ENCODE measurements around the gene RITA1.
"Not testable (repeated sequence)": the region's sequence is repeated elsewhere in the genome, so short reads cannot be mapped to it uniquely, and the experiment has no call there.

Gene RITA1

DNA sequence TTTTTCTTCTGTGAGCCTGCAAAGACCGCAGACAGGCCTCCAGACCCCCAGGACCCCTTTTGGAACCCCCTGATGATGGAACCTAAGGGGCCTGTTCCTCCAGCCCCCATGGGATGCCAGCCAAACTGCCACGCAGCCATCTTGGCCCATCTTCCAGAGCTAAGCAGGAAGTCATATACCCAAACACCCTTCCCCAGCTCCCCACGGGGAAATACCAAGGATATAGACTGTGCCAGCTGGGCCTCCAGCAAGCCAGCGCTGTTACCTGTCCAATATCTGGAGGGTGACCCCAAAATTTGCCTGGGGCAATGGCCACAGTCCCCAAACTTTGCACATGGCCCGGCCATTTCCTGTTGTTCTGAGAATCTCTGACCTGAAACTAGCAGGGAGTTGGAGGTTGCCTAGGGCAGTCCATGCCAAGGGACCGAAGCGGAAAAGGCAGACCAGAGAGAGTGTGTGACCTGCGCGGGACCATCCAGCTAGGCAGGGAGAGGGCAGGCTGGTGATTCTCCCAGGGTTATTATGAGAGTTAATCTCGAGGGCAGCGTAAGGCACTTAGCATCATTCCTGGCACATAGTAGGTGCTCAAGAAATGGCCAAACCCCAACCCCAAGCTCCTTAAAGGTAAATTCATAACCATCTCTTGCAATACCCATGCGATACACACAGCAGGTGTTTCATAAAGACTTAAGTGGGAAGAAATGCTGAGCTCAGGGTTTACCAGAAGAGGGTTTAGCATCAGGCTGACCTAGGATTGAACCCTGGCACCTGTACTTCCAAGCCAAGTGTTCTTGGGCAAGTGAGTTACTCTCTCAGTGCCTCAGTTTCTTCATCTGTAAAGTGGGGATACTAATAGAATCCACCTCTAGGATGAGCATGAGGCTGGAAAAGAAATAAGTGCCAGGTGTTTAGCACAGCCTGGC is 47.4 kb upstream of the RITA1 start:
- TF ChIP-seq CTCF (IDR thresholded peaks at IDR 0.05; ENCODE audit: low read depth, low read length, poor library complexity, severe bottlenecking) (no peak), EZH2phosphoT487 (IDR thresholded peaks at IDR 0.05; ENCODE audit: borderline replicate concordance, low read length) (no peak)
- Histone ChIP-seq H3K27ac (ENCODE audit: low read depth, low read length) (no peak overlapping the region), H3K79me2 (ENCODE audit: control insufficient read depth, low read length) (peaks cover 23% of the 10 kb centered on the region), H3K4me3 (ENCODE audit: low read length) (no peak overlapping the region), H3F3A (ENCODE audit: control insufficient read depth, insufficient read depth) (peaks cover 9% of the 10 kb centered on the region), H3K4me1 (ENCODE audit: control insufficient read depth, low read length) (peaks cover 64% of the 10 kb centered on the region), H3K4me2 (ENCODE audit: low read length) (no peak overlapping the region), H4K20me1 (ENCODE audit: control insufficient read depth, insufficient read depth, low read depth, low read length) (no peaks in the 10 kb centered on the region), H3K27me3 (ENCODE audit: control insufficient read depth, low read length) (no peaks in the 10 kb centered on the region), H3K9me3 (ENCODE audit: control insufficient read depth, insufficient read depth, low read length) (no peaks in the 10 kb centered on the region), H3K36me3 (ENCODE audit: control insufficient read depth, low read length) (peaks cover 3% of the 10 kb centered on the region; the same call in 1 of the 2 replicates), H3K9me2 (replicated peaks; ENCODE audit: control insufficient read depth, low read length) (no peaks in the 10 kb centered on the region)

DNA sequence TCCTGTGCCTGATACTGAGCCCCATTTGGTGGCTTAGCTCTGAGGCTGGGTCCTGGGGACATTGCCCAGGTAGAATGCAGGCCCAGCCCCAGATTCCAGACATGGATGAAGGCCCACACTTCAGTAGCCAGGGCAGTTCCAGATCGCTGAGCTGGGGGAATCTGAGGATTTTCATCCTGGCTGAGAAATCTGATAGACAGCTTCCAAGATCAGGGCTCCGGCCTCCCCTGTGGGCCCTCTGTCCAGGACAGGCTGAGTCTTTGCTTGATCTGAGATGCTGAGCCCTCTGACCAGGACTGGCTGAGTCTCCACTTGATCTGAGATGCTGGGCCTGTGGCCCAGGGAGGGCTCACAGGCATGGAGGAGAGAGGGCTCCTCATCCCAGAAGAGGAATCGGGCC is 46.7 kb upstream of the RITA1 start:
- no peak overlapping the region for H3K4me2 ChIP-seq (ENCODE audit: low read length)
- H4K20me1 ChIP-seq (ENCODE audit: control insufficient read depth, insufficient read depth, low read depth, low read length) = no peaks in the 10 kb centered on the region
- H3K4me1 ChIP-seq (ENCODE audit: control insufficient read depth, low read length) = peaks cover 62% of the 10 kb centered on the region

GRCh38 chr12:113140706-113141105 is 44.8 kb upstream of the RITA1 start:
- TF ChIP-seq EZH2phosphoT487 (IDR thresholded peaks at IDR 0.05; ENCODE audit: borderline replicate concordance, low read length) = no peak
- no peak for TF ChIP-seq CTCF (IDR thresholded peaks at IDR 0.05; ENCODE audit: low read depth, low read length, poor library complexity, severe bottlenecking)
- Histone ChIP-seq H3K9me2 (replicated peaks; ENCODE audit: control insufficient read depth, low read length) (no peaks in the 10 kb centered on the region), H3K4me3 (ENCODE audit: low read length) (no peak overlapping the region), H3K27me3 (ENCODE audit: control insufficient read depth, low read length) (no peaks in the 10 kb centered on the region), H3K36me3 (ENCODE audit: control insufficient read depth, low read length) (no peaks in the 10 kb centered on the region), H3K4me1 (ENCODE audit: control insufficient read depth, low read length) (peaks cover 46% of the 10 kb centered on the region), H3K9me3 (ENCODE audit: control insufficient read depth, insufficient read depth, low read length) (no peaks in the 10 kb centered on the region), H3K27ac (ENCODE audit: low read depth, low read length) (no peak overlapping the region), H3F3A (ENCODE audit: control insufficient read depth, insufficient read depth) (peaks cover 13% of the 10 kb centered on the region), H3K79me2 (ENCODE audit: control insufficient read depth, low read length) (no peaks in the 10 kb centered on the region), H3K4me2 (ENCODE audit: low read length) (peak overlapping the region; percentile 23; the same call in 1 of the 2 replicates), H4K20me1 (ENCODE audit: control insufficient read depth, insufficient read depth, low read depth, low read length) (no peaks in the 10 kb centered on the region)

More for the DNA sequence above, 46.7 kb upstream of the RITA1 start:
- H3K9me2 ChIP-seq (replicated peaks; ENCODE audit: control insufficient read depth, low read length) = no peaks in the 10 kb centered on the region
- H3K27me3 ChIP-seq (ENCODE audit: control insufficient read depth, low read length) = no peaks in the 10 kb centered on the region
- peaks cover 16% of the 10 kb centered on the region for H3K79me2 ChIP-seq (ENCODE audit: control insufficient read depth, low read length)
- H3K9me3 ChIP-seq (ENCODE audit: control insufficient read depth, insufficient read depth, low read length) = no peaks in the 10 kb centered on the region
- no peak overlapping the region for H3K4me3 ChIP-seq (ENCODE audit: low read length)
- H3K36me3 ChIP-seq (ENCODE audit: control insufficient read depth, low read length) = peaks cover 3% of the 10 kb centered on the region; the same call in 1 of the 2 replicates
- TF ChIP-seq EZH2phosphoT487 (IDR thresholded peaks at IDR 0.05; ENCODE audit: borderline replicate concordance, low read length) = no peak
- TF ChIP-seq CTCF (IDR thresholded peaks at IDR 0.05; ENCODE audit: low read depth, low read length, poor library complexity, severe bottlenecking) = no peak
- no peak overlapping the region for H3K27ac ChIP-seq (ENCODE audit: low read depth, low read length)
- peaks cover 9% of the 10 kb centered on the region for H3F3A ChIP-seq (ENCODE audit: control insufficient read depth, insufficient read depth)

- not testable (repeated sequence) for H3K36me3 ChIP-seq (ENCODE audit: control insufficient read depth, low read length); H3K79me2 ChIP-seq (ENCODE audit: control insufficient read depth, low read length); H4K20me1 ChIP-seq (ENCODE audit: control insufficient read depth, insufficient read depth, low read depth, low read length); H3K4me3 ChIP-seq (ENCODE audit: low read length); H3K27me3 ChIP-seq (ENCODE audit: control insufficient read depth, low read length); H3K9me2 ChIP-seq (replicated peaks; ENCODE audit: control insufficient read depth, low read length); H3K9me3 ChIP-seq (ENCODE audit: control insufficient read depth, insufficient read depth, low read length)
- peaks cover 38% of the 10 kb centered on the region for H3K4me1 ChIP-seq (ENCODE audit: control insufficient read depth, low read length)
- peak overlapping the region; percentile 51 for H3K27ac ChIP-seq (ENCODE audit: low read depth, low read length)
- H3F3A ChIP-seq (ENCODE audit: control insufficient read depth, insufficient read depth) = peaks cover 11% of the 10 kb centered on the region
- H3K4me2 ChIP-seq (ENCODE audit: low read length) = peak overlapping the region; percentile 57
Observed at GRCh38 chr12:113141716-113142115, 43.8 kb upstream of the RITA1 start.
